Measurements from ENCODE around the gene ADCY3.

ADCY3 gene

DNA sequence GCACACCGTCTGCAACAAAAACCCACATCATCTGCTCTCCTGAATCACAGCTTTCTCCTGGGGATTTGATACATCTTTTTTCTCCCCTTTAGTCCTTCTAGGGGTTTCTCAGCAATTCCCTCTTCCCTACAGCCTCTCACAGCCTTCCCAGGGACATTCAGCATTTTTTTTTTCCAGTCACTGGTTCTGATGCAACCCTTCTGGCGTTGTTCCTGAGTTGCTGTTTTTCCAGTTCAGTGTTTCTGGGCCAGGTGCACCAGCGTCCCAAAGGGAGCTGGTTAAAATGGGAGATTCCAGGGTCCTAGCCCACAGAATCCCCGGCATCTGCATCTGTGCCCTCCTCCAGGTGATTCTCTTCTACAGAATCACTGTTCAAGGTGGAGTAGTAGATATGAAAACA lies 36.1 kb downstream of the ADCY3 start:
- DNase-seq (ENCODE audit: low read depth) = peak; percentile 73
- TF ChIP-seq CTCF (conservative IDR thresholded peaks at IDR 0.05; ENCODE audit: control insufficient read depth, insufficient read depth, low read depth, low read length) = no peak
- H3K4me3 ChIP-seq (ENCODE audit: control insufficient read depth, low read depth, low read length) = no peak overlapping the region

- no peak overlapping the region for H3K4me3 ChIP-seq (ENCODE audit: control insufficient read depth, low read depth, low read length)
- TF ChIP-seq CTCF (conservative IDR thresholded peaks at IDR 0.05; ENCODE audit: control insufficient read depth, insufficient read depth, low read depth, low read length) = peak; percentile 1
- no peak for DNase-seq (ENCODE audit: low read depth)
Measured at GRCh38 chr2:24881623-24882022, 38.4 kb downstream of the ADCY3 start.

DNA sequence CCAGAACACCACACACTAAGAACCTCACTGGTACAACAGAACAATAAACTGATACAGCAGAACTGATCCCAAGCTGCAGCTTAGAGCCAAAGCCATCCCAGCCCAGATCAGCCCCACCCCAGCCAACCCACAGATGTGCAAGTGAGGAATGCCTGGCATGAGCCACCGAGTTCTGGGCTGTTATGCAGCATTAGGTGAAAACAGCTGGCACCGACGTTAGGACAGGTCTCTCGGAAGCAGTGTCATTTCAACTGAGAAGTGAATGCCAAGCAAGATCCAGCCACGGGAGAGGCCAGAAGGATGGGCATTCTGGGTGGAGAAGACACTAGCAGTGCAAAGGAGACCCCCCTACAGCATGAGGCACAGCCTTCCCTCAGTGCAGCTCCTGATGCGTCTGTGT lies 38.9 kb downstream of the ADCY3 start:
- H3K4me3 ChIP-seq (ENCODE audit: control insufficient read depth, low read depth, low read length) = no peak overlapping the region
- no peak for DNase-seq (ENCODE audit: low read depth)
- no peak for TF ChIP-seq CTCF (conservative IDR thresholded peaks at IDR 0.05; ENCODE audit: control insufficient read depth, insufficient read depth, low read depth, low read length)

- no peak for DNase-seq (ENCODE audit: low read depth)
- TF ChIP-seq CTCF (conservative IDR thresholded peaks at IDR 0.05; ENCODE audit: control insufficient read depth, insufficient read depth, low read depth, low read length) = no peak
- no peak overlapping the region for H3K4me3 ChIP-seq (ENCODE audit: control insufficient read depth, low read depth, low read length)
Measured at GRCh38 chr2:24878341-24878740, 41.7 kb downstream of the ADCY3 start.

- no peak for DNase-seq (ENCODE audit: low read depth)
- H3K4me3 ChIP-seq (ENCODE audit: control insufficient read depth, low read depth, low read length) = no peak overlapping the region
- no peak for TF ChIP-seq CTCF (conservative IDR thresholded peaks at IDR 0.05; ENCODE audit: control insufficient read depth, insufficient read depth, low read depth, low read length)
Measured at GRCh38 chr2:24877646-24878045, 42.4 kb downstream of the ADCY3 start.

DNA sequence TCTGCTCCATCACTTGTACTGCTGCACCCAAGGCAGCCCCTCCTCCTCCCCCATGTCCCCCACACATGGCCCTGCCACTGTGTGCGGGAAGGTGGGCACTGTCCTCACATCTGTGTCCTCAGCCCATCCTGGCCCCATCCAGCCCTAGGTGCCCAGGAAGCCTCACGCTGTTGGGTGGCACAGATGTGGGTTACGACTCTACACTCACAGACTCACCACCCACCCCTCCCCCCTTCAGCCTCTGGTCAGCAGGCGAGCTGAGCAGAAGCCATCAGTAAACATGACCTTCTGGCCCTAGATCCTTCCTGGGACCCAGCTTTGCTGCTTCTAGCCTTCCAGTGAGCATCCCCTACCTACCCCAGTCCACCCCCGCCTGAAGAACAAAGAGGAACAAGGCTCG lies 43.0 kb downstream of the ADCY3 start:
- no peak overlapping the region for H3K4me3 ChIP-seq (ENCODE audit: control insufficient read depth, low read depth, low read length)
- no peak for TF ChIP-seq CTCF (conservative IDR thresholded peaks at IDR 0.05; ENCODE audit: control insufficient read depth, insufficient read depth, low read depth, low read length)
- DNase-seq (ENCODE audit: low read depth) = no peak

GRCh38 chr2:24875901-24876300 lies 44.1 kb downstream of the ADCY3 start:
- H3K4me3 ChIP-seq (ENCODE audit: control insufficient read depth, low read depth, low read length) = no peak overlapping the region
- no peak for TF ChIP-seq CTCF (conservative IDR thresholded peaks at IDR 0.05; ENCODE audit: control insufficient read depth, insufficient read depth, low read depth, low read length)
- DNase-seq (ENCODE audit: low read depth) = no peak

Measured in fibroblast of mammary gland (primary cell).